Spinal cord (tissue), 10 donors: ENCODE measurements around the gene LHX3. TPM values are rescaled to one million over a fixed set of nuclear protein-coding genes. Genes with fewer than 3 reads are reported as not detected.

ENCODE experiments used
- DNase-seq, 6 donors: peaks; one replicate each; pipeline versions ENCODE4 v3.0.0 to v3.0.0-alpha.2; 2013 to 2015; ENCODE audit warnings: low spot score in 6 of 6, low read depth in 4 of 6
- H3K27ac ChIP-seq: one replicate; pipeline ENCODE4 v1.5.1; 2013; ENCODE audit warnings: low read depth, low read length, control low read depth
- H3K27me3 ChIP-seq: one replicate; pipeline ENCODE4 v1.6.1; 2013; ENCODE audit warnings: low read length; ENCODE audit not compliant: control insufficient read depth, insufficient read depth
- H3K36me3 ChIP-seq: one replicate; pipeline ENCODE4 v1.6.1; 2013; ENCODE audit warnings: low read length; ENCODE audit not compliant: control insufficient read depth, insufficient read depth
- H3K4me1 ChIP-seq: one replicate; pipeline ENCODE4 v1.6.1; 2013; ENCODE audit warnings: low read length; ENCODE audit not compliant: control insufficient read depth, insufficient read depth
- H3K4me3 ChIP-seq: one replicate; pipeline ENCODE4 v1.5.1; 2013; ENCODE audit warnings: low read depth, low read length, control low read depth
- H3K9me3 ChIP-seq: one replicate; pipeline ENCODE4 v1.6.1; 2013; ENCODE audit warnings: low read length; ENCODE audit not compliant: control insufficient read depth, insufficient read depth
- WGBS: methylation state at CpG from one replicate; pipeline ENCODE4 v1.1.5; 2013; ENCODE audit warnings: missing lambda C conversion rate; ENCODE audit not compliant: insufficient coverage; 5-methylcytosine and 5-hydroxymethylcytosine counted together
- polyA plus RNA-seq, 2 donors: library from polyadenylated mRNA; unstranded; fragments of 120-200 nt; gene quantifications; one replicate each; pipeline ENCODE4 v1.2.1, GENCODE V29; 2013; ENCODE audit not compliant: insufficient read length in 2 of 2
- total RNA-seq, 2 donors: library from RNA; depleted of rRNA in 1 of 2; stranded (reverse); fragments of 120-200 nt in 1 of 2; fragments of >200 nt in 1 of 2; gene quantifications; one replicate each; pipeline versions ENCODE4 v1.2.3 to v1.2.4, GENCODE V29; 2013 to 2014
- donor health status: healthy.

Gene LHX3
- total and polyA plus RNA-seq, 4 donors: 0.50 to 2.7 (median 1.5) TPM; not detected in 1

- no peak overlapping the region for H3K27ac ChIP-seq
- H3K9me3 ChIP-seq: no peaks in the 10 kb centered on the region
- H3K4me1 ChIP-seq: peaks cover 12% of the 10 kb centered on the region
- DNase-seq: no peak
- peaks cover 95% of the 10 kb centered on the region for H3K27me3 ChIP-seq
- WGBS: 21% methylated on average over 4 of the region's 5 CpGs
- H3K4me3 ChIP-seq: no peak overlapping the region
- no peaks in the 10 kb centered on the region for H3K36me3 ChIP-seq
Measured at GRCh38 chr9:136194540-136194939, 10.4 kb downstream of the LHX3 start.

- DNase-seq: no peak
- H3K4me1 ChIP-seq: peaks cover 8% of the 10 kb centered on the region
- H3K36me3 ChIP-seq: no peaks in the 10 kb centered on the region
- no peak overlapping the region for H3K27ac ChIP-seq
- peaks cover 95% of the 10 kb centered on the region for H3K27me3 ChIP-seq
- no peaks in the 10 kb centered on the region for H3K9me3 ChIP-seq
- no peak overlapping the region for H3K4me3 ChIP-seq
- WGBS: under 1% methylated on average over 37 of the region's 45 CpGs
Measured at GRCh38 chr9:136193891-136194279, 11.0 kb downstream of the LHX3 start.

GRCh38 chr9:136193127-136193890, 11.6 kb downstream of the LHX3 start:
- Histone ChIP-seq H3K4me3 (no peak overlapping the region), H3K9me3 (no peaks in the 10 kb centered on the region), H3K36me3 (no peaks in the 10 kb centered on the region), H3K27me3 (peaks cover 90% of the 10 kb centered on the region), H3K27ac (no peak overlapping the region), H3K4me1 (peaks cover 5% of the 10 kb centered on the region)
- no peak for DNase-seq
- WGBS: under 1% methylated on average over 95 of the region's 96 CpGs

GRCh38 chr9:136192289-136193126, 12.4 kb downstream of the LHX3 start:
- Histone ChIP-seq H3K36me3 (no peaks in the 10 kb centered on the region), H3K4me1 (no peaks in the 10 kb centered on the region), H3K4me3 (no peak overlapping the region), H3K9me3 (no peaks in the 10 kb centered on the region), H3K27me3 (peaks cover 82% of the 10 kb centered on the region), H3K27ac (no peak overlapping the region)
- DNase-seq: no peak
- WGBS: under 1% methylated on average over 48 of the region's 51 CpGs

GRCh38 chr9:136191960-136192286, 13.0 kb downstream of the LHX3 start:
- 13% methylated on average over 1 of the region's 9 CpGs for WGBS
- no peak for DNase-seq
- no peak overlapping the region for H3K4me3 ChIP-seq
- H3K9me3 ChIP-seq: no peaks in the 10 kb centered on the region
- no peaks in the 10 kb centered on the region for H3K36me3 ChIP-seq
- H3K27me3 ChIP-seq: peaks cover 79% of the 10 kb centered on the region
- no peaks in the 10 kb centered on the region for H3K4me1 ChIP-seq
- H3K27ac ChIP-seq: no peak overlapping the region

- no peaks in the 10 kb centered on the region for H3K4me1 ChIP-seq
- DNase-seq: no peak
- WGBS: 43% methylated on average over 17 of the region's 30 CpGs
- H3K4me3 ChIP-seq: no peak overlapping the region
- no peak overlapping the region for H3K27ac ChIP-seq
- no peaks in the 10 kb centered on the region for H3K9me3 ChIP-seq
- no peaks in the 10 kb centered on the region for H3K36me3 ChIP-seq
- H3K27me3 ChIP-seq: peaks cover 73% of the 10 kb centered on the region
Measured at GRCh38 chr9:136191099-136191959, 13.6 kb downstream of the LHX3 start.

GRCh38 chr9:136190656-136191055, 14.3 kb downstream of the LHX3 start:
- Histone ChIP-seq H3K27ac (no peak overlapping the region), H3K36me3 (no peaks in the 10 kb centered on the region), H3K4me3 (no peak overlapping the region), H3K4me1 (no peaks in the 10 kb centered on the region), H3K9me3 (no peaks in the 10 kb centered on the region), H3K27me3 (peaks cover 66% of the 10 kb centered on the region)
- WGBS: 78% methylated on average over 11 of the region's 11 CpGs
- no peak for DNase-seq

- H3K36me3 ChIP-seq: no peaks in the 10 kb centered on the region
- 63% methylated on average over 3 of the region's 7 CpGs for WGBS
- H3K27ac ChIP-seq: no peak overlapping the region
- H3K4me3 ChIP-seq: no peak overlapping the region
- H3K4me1 ChIP-seq: no peaks in the 10 kb centered on the region
- H3K27me3 ChIP-seq: peaks cover 62% of the 10 kb centered on the region
- no peak for DNase-seq
- no peaks in the 10 kb centered on the region for H3K9me3 ChIP-seq
Measured at GRCh38 chr9:136190237-136190601, 14.7 kb downstream of the LHX3 start.

- Histone ChIP-seq H3K27me3 (peaks cover 56% of the 10 kb centered on the region), H3K4me1 (no peaks in the 10 kb centered on the region), H3K9me3 (no peaks in the 10 kb centered on the region), H3K4me3 (no peak overlapping the region), H3K27ac (no peak overlapping the region), H3K36me3 (no peaks in the 10 kb centered on the region)
- no peak for DNase-seq
- 48% methylated on average over 25 of the region's 28 CpGs for WGBS
Measured at GRCh38 chr9:136189394-136190236, 15.3 kb downstream of the LHX3 start.
